ENCODE data around the gene ANGEL2.
"Not testable (repeated sequence)": the region's sequence is repeated elsewhere in the genome, so short reads cannot be mapped to it uniquely, and the experiment has no call there.

The ANGEL2 gene

DNA sequence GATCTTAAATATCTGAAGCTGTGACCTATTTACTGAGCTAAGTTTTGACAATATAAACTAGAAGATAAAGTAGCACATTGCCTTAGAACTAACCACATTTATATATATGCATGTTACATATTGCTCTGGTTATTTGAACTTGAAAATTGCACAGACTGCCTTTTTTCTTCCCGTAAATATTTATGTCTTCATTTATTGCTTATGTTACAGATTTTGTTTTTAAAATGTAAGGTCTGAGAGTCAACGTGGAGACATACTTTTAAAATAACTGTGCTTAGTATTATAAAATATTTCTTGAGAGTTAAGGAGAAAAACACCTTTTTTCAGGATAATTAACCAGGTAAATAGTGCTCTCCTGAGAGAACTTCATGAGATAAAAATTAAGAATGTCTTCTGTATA, 38.5 kb upstream of the ANGEL2 start:
- Histone ChIP-seq H3K27me3 (ENCODE audit: insufficient read depth, insufficient read length) (no peaks in the 10 kb centered on the region), H3K4me1 (ENCODE audit: insufficient read depth, insufficient read length) (no peaks in the 10 kb centered on the region), H3K4me3 (ENCODE audit: insufficient read length, low read depth) (no peak overlapping the region), H3K36me3 (ENCODE audit: insufficient read depth, insufficient read length, low read length) (peaks cover 6% of the 10 kb centered on the region), H3K9ac (ENCODE audit: insufficient read length, low read depth) (no peak overlapping the region), H3K9me3 (ENCODE audit: insufficient read depth, low read length) (no peaks in the 10 kb centered on the region)
- no peak for TF ChIP-seq YY1 (IDR thresholded peaks at IDR 0.05; ENCODE audit: insufficient read depth, insufficient read length)
- no peak for TF ChIP-seq ZNF274 (IDR thresholded peaks at IDR 0.05; ENCODE audit: low read depth, low read length)
- TF ChIP-seq SUZ12 (IDR thresholded peaks at IDR 0.05; ENCODE audit: extremely low read depth, insufficient read depth, insufficient read length) = no peak
- no peak for DNase-seq (ENCODE audit: low read depth, low spot score)

DNA sequence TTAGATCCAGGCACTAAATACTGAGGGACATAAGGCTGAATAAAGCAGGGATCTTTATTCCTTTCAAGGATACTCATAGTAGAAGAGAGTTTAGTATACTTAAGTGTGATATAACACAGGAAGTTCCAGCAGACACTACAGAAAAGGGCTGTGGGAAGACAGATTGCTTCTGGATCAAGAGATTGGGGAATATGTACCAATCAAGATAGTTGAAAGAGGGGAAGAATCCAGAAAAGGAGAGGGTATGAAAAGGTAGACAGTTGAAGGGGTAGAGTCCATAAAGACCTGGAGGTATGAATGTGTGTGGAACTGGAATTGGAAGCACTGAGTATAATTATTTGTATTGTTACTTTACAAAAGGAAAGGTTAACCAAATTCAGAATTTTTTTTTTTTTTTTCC, 37.8 kb upstream of the ANGEL2 start:
- H3K27me3 ChIP-seq (ENCODE audit: insufficient read depth, insufficient read length) = no peaks in the 10 kb centered on the region
- DNase-seq (ENCODE audit: low read depth, low spot score) = no peak
- TF ChIP-seq ZNF274 (IDR thresholded peaks at IDR 0.05; ENCODE audit: low read depth, low read length) (no peak), YY1 (IDR thresholded peaks at IDR 0.05; ENCODE audit: insufficient read depth, insufficient read length) (no peak), SUZ12 (IDR thresholded peaks at IDR 0.05; ENCODE audit: extremely low read depth, insufficient read depth, insufficient read length) (no peak)
- peaks cover 6% of the 10 kb centered on the region for H3K36me3 ChIP-seq (ENCODE audit: insufficient read depth, insufficient read length, low read length)
- no peak overlapping the region for H3K9ac ChIP-seq (ENCODE audit: insufficient read length, low read depth)
- H3K4me1 ChIP-seq (ENCODE audit: insufficient read depth, insufficient read length) = no peaks in the 10 kb centered on the region
- no peak overlapping the region for H3K4me3 ChIP-seq (ENCODE audit: insufficient read length, low read depth)
- no peaks in the 10 kb centered on the region for H3K9me3 ChIP-seq (ENCODE audit: insufficient read depth, low read length)

DNA sequence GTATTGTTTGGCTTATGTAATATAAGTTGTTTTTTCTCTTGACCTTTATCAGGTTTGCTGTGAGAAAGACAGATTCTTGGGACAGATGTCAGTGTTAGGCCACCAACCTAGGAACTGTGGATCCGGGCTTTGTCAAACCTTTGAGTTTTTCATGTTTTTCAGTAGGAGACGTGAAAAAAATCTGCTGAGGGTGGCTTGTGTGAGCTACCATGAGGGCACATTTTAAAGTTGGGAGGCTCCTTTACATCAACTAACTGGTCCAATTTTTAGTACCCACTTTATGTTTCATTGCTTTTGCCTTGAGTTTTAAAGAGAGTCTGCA, 36.2 kb upstream of the ANGEL2 start:
- Histone ChIP-seq H3K4me3 (ENCODE audit: insufficient read length, low read depth) (peak overlapping the region; percentile 95), H3K27me3 (ENCODE audit: insufficient read depth, insufficient read length) (no peaks in the 10 kb centered on the region), H3K9ac (ENCODE audit: insufficient read length, low read depth) (peak overlapping the region; percentile 94), H3K4me1 (ENCODE audit: insufficient read depth, insufficient read length) (no peaks in the 10 kb centered on the region), H3K9me3 (ENCODE audit: insufficient read depth, low read length) (no peaks in the 10 kb centered on the region), H3K36me3 (ENCODE audit: insufficient read depth, insufficient read length, low read length) (peaks cover 6% of the 10 kb centered on the region)
- no peak for DNase-seq (ENCODE audit: low read depth, low spot score)
- TF ChIP-seq SUZ12 (IDR thresholded peaks at IDR 0.05; ENCODE audit: extremely low read depth, insufficient read depth, insufficient read length) (no peak), YY1 (IDR thresholded peaks at IDR 0.05; ENCODE audit: insufficient read depth, insufficient read length) (no peak), ZNF274 (IDR thresholded peaks at IDR 0.05; ENCODE audit: low read depth, low read length) (no peak)

DNA sequence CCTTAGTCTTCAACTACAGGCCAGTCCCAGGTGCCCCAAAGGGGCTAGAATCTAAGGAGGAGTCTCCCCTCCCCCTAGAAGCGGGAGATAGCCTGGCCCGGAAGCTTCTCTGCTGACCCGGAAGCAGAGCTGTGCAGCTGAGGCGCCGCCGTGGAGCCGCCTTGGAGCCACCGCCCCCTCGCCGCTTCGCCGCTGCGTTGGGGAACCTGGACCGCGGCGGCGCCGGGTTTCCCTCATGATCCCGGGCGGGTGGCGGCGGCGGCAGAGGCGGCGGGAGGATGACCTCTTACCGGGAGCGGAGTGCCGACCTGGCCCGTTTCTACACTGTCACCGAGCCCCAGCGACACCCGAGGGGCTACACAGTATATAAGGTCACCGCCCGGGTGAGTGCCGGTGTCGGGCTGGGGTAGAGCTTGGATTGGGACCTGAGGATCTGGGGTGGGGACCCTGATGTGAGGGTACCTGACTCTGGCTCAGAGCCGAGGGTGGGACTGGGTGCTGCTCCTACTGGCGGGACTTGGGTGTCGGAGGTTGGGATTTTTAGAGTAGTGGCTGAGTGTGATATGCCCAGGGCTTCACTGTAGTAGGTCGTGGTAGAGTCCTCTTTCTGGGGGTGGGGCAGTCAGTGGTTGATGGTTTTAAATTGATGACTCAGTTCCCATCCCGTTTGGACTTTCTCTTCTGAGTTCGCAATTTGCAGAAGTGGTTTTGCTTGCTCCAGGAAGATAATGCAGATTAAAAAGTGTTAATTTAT, 35.6 kb upstream of the ANGEL2 start, which contains the start of gene RPS6KC1:
TSS of gene RPS6KC1 (plus strand) at position 115 of the 754 bp plus-strand sequence. CDS start at position 279, 164 bp downstream.
- no peaks in the 10 kb centered on the region for H3K27me3 ChIP-seq (ENCODE audit: insufficient read depth, insufficient read length)
- H3K9ac ChIP-seq (ENCODE audit: insufficient read length, low read depth) = peak within 1 kb of the TSS; percentile 94
- no peaks in the 10 kb centered on the region for H3K9me3 ChIP-seq (ENCODE audit: insufficient read depth, low read length)
- no peak for TF ChIP-seq ZNF274 (IDR thresholded peaks at IDR 0.05; ENCODE audit: low read depth, low read length)
- TF ChIP-seq YY1 (IDR thresholded peaks at IDR 0.05; ENCODE audit: insufficient read depth, insufficient read length) = no peak
- no peak for TF ChIP-seq SUZ12 (IDR thresholded peaks at IDR 0.05; ENCODE audit: extremely low read depth, insufficient read depth, insufficient read length)
- H3K36me3 ChIP-seq (ENCODE audit: insufficient read depth, insufficient read length, low read length) = peaks cover 6% of the 10 kb centered on the region
- no peaks in the 10 kb centered on the region for H3K4me1 ChIP-seq (ENCODE audit: insufficient read depth, insufficient read length)
- peak within 1 kb of the TSS; percentile 95 for H3K4me3 ChIP-seq (ENCODE audit: insufficient read length, low read depth)
- DNase-seq (ENCODE audit: low read depth, low spot score) = peak; percentile 87

DNA sequence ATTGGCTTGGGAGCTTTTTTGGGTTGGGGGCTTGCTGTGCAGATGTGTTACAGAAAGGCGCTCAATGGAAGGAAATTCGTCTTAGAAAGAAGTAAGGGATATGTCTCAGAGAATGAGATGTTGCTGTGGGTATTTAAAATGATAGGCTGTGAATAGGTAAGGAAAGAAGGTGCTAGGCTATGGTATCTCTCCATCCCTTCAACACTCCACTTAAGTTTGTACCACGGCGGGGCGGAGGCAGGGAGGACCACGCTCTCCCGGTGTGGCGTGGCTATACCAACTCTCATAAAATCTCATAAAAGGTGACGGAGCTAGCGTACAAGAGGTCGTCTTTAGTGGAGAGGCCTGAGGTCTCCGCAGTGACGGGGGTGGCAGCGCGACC, 35.1 kb upstream of the ANGEL2 start:
- no peak for DNase-seq (ENCODE audit: low read depth, low spot score)
- Histone ChIP-seq H3K4me1 (ENCODE audit: insufficient read depth, insufficient read length) (no peaks in the 10 kb centered on the region), H3K9ac (ENCODE audit: insufficient read length, low read depth) (peak overlapping the region; percentile 94), H3K27me3 (ENCODE audit: insufficient read depth, insufficient read length) (no peaks in the 10 kb centered on the region), H3K4me3 (ENCODE audit: insufficient read length, low read depth) (peak overlapping the region; percentile 95), H3K9me3 (ENCODE audit: insufficient read depth, low read length) (no peaks in the 10 kb centered on the region), H3K36me3 (ENCODE audit: insufficient read depth, insufficient read length, low read length) (peaks cover 6% of the 10 kb centered on the region)
- TF ChIP-seq ZNF274 (IDR thresholded peaks at IDR 0.05; ENCODE audit: low read depth, low read length) = no peak
- TF ChIP-seq SUZ12 (IDR thresholded peaks at IDR 0.05; ENCODE audit: extremely low read depth, insufficient read depth, insufficient read length) = no peak
- TF ChIP-seq YY1 (IDR thresholded peaks at IDR 0.05; ENCODE audit: insufficient read depth, insufficient read length) = no peak

DNA sequence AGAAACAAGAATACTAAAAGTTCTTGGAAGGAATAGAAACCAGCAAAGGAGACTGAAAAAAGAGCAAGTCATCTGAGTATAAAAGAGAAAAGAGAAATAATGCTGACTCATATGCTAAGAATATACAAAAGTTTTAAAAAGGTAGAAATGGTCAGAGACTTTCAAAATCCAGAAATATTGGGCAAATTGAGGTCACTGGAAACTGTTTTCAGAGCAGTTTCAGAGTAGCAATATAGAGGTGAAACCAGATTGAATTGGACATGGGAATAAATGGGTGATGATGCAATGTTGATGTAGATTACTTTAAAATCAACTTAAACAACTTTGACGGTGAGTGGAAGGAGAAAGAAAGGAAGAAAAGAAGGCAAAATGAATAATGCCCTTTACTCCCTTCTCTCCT, 33.6 kb upstream of the ANGEL2 start:
- no peak for DNase-seq (ENCODE audit: low read depth, low spot score)
- H3K9me3 ChIP-seq (ENCODE audit: insufficient read depth, low read length) = no peaks in the 10 kb centered on the region
- H3K4me1 ChIP-seq (ENCODE audit: insufficient read depth, insufficient read length) = no peaks in the 10 kb centered on the region
- H3K4me3 ChIP-seq (ENCODE audit: insufficient read length, low read depth) = no peak overlapping the region
- H3K9ac ChIP-seq (ENCODE audit: insufficient read length, low read depth) = no peak overlapping the region
- H3K27me3 ChIP-seq (ENCODE audit: insufficient read depth, insufficient read length) = no peaks in the 10 kb centered on the region
- H3K36me3 ChIP-seq (ENCODE audit: insufficient read depth, insufficient read length, low read length) = peaks cover 6% of the 10 kb centered on the region
- TF ChIP-seq ZNF274 (IDR thresholded peaks at IDR 0.05; ENCODE audit: low read depth, low read length) (no peak), SUZ12 (IDR thresholded peaks at IDR 0.05; ENCODE audit: extremely low read depth, insufficient read depth, insufficient read length) (no peak), YY1 (IDR thresholded peaks at IDR 0.05; ENCODE audit: insufficient read depth, insufficient read length) (no peak)

DNA sequence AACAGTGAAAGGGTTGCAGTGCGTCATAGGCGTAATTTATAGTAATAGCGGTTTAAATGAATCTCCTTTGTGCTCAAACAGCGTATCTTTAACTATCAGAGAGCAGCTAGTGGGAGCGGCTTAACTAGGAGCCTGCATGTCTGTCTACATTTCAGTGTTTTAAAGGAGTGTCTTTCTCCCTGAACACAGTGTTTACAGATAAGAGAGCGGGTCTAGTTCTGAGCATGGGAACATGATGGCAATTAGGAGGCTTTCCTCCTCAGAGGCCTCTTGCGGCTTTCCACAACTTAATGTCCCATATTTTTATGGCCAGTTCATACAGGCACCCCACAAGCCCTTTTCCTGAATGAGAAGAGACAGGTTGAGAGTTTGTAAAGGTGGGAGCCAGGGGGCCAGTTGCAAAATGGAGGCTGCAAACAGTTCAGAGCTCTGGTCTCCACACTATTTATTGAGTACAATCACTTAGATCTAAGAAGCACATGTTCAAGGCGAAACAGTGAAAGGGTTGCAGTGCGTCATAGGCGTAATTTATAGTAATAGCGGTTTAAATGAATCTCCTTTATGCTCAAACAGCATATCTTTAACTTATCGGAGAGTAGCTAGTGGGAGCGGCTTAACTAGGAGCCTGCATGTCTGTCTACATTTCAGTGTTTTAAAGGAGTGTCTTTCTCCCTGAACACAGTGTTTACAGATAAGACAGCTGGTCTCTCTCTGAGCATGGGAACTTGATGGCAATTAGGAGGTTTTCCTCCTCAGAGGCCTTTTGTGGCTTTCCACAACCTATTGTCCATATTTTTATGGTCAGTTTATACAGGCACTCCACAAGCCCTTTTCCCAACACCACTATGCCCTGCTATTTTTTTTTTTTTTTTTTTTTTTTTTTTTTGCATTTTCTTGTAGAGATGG, 29.9 kb upstream of the ANGEL2 start:
- not testable (repeated sequence) for H3K9me3 ChIP-seq (ENCODE audit: insufficient read depth, low read length); H3K36me3 ChIP-seq (ENCODE audit: insufficient read depth, insufficient read length, low read length); DNase-seq (ENCODE audit: low read depth, low spot score); H3K9ac ChIP-seq (ENCODE audit: insufficient read length, low read depth); H3K4me1 ChIP-seq (ENCODE audit: insufficient read depth, insufficient read length); H3K4me3 ChIP-seq (ENCODE audit: insufficient read length, low read depth); H3K27me3 ChIP-seq (ENCODE audit: insufficient read depth, insufficient read length)
